Neural cell (in vitro differentiated cells): Measurements from ENCODE around the gene LRBA. TPM values are rescaled to one million over a fixed set of nuclear protein-coding genes. Genes with fewer than 3 reads are reported as not detected.

Experiments used
- H2AFZ ChIP-seq: fragments of 200-600, 300-800 bp; sonication (generic), shearing (Covaris generic); 2 replicates; pipeline ENCODE4 v1.6.0; 2014; ENCODE audit warnings: low read depth, mild to moderate bottlenecking, antibody characterized with exemption, low read length, moderate library complexity
- H3F3A ChIP-seq: fragments of 200-600 bp; shearing (Covaris generic); 2 replicates; pipeline ENCODE4 v1.6.1; 2016; ENCODE audit warnings: mild to moderate bottlenecking, moderate library complexity, mixed read lengths, antibody characterized with exemption, low read length; ENCODE audit not compliant: insufficient read depth, poor library complexity, severe bottlenecking
- H3K27ac ChIP-seq: fragments of 200-600, 300-800 bp; sonication (generic), shearing (Covaris generic); 2 replicates; pipeline ENCODE4 v1.5.1; 2014; ENCODE audit warnings: mild to moderate bottlenecking, low read length, moderate library complexity
- H3K27me3 ChIP-seq: fragments of 300-800, 200-600 bp; sonication (generic), shearing (Covaris generic); 2 replicates; pipeline ENCODE4 v1.6.0; 2014; ENCODE audit warnings: mild to moderate bottlenecking, low read depth, low read length, moderate library complexity; ENCODE audit not compliant: insufficient read depth
- H3K36me3 ChIP-seq: fragments of 300-800, 200-600 bp; sonication (generic), shearing (Covaris generic); 2 replicates; pipeline ENCODE4 v1.5.1; 2014; ENCODE audit warnings: mild to moderate bottlenecking, antibody characterized with exemption, low read length, moderate library complexity; ENCODE audit not compliant: insufficient read depth
- H3K4me2 ChIP-seq: fragments of 300-800, 200-600 bp; sonication (generic), shearing (Covaris generic); 2 replicates; pipeline ENCODE4 v1.6.0; 2014; ENCODE audit warnings: mild to moderate bottlenecking, low read length
- H3K4me3 ChIP-seq: fragments of 300-800, 200-600 bp; sonication (generic), shearing (Covaris generic); 2 replicates; pipeline ENCODE4 v1.5.1; 2014; ENCODE audit warnings: mild to moderate bottlenecking, low read length, moderate library complexity
- H3K79me2 ChIP-seq: fragments of 200-600 bp; shearing (Covaris generic); replicated peaks from 2 replicates; pipeline ENCODE4 v1.6.0; 2014; ENCODE audit warnings: mild to moderate bottlenecking, low read length, moderate library complexity; ENCODE audit not compliant: insufficient read depth
- H3K9ac ChIP-seq: fragments of 300-800, 200-600 bp; sonication (generic), shearing (Covaris generic); 2 replicates; pipeline ENCODE4 v1.6.1; 2016; ENCODE audit warnings: mild to moderate bottlenecking, low read length, mixed read lengths
- H3K9me2 ChIP-seq: fragments of 200-600 bp; shearing (Covaris generic); 2 replicates; pipeline ENCODE4 v1.6.1; 2016; ENCODE audit warnings: mild to moderate bottlenecking, low read length, mixed read lengths; ENCODE audit not compliant: insufficient read depth
- H3K9me3 ChIP-seq: fragments of 200-600, 300-800 bp; sonication (generic), shearing (Covaris generic); 2 replicates; pipeline ENCODE4 v1.6.1; 2016; ENCODE audit warnings: mild to moderate bottlenecking, mixed run types, low read length, moderate library complexity, mixed read lengths
- H4K20me1 ChIP-seq: fragments of 200-600 bp; shearing (Covaris generic); 2 replicates; pipeline ENCODE4 v1.6.1; 2016; ENCODE audit warnings: mild to moderate bottlenecking, mixed run types; ENCODE audit not compliant: insufficient read depth
- EP300 ChIP-seq: fragments of 450-650 bp; conservative IDR thresholded peaks from 2 replicates; pipeline ENCODE4 v1.6.1; 2014; ENCODE audit warnings: antibody characterized with exemption, mild to moderate bottlenecking, moderate library complexity; ENCODE audit not compliant: poor library complexity, severe bottlenecking
- EZH2 ChIP-seq: fragments of 200-600, 300-800 bp; shearing (Covaris generic), sonication (generic); IDR thresholded peaks from 2 replicates; pipeline ENCODE4 v1.6.1; 2014; ENCODE audit warnings: antibody characterized with exemption, low read length, borderline replicate concordance, mild to moderate bottlenecking; ENCODE audit not compliant: insufficient read depth, poor library complexity, severe bottlenecking
- MXI1 ChIP-seq: fragments of 450-650 bp; conservative IDR thresholded peaks from 2 replicates; pipeline ENCODE4 v1.6.1; 2014; ENCODE audit warnings: antibody characterized with exemption, mild to moderate bottlenecking; ENCODE audit not compliant: poor library complexity, severe bottlenecking
- POLR2AphosphoS5 ChIP-seq: IDR thresholded peaks from 2 replicates; pipeline ENCODE4 v1.6.1; 2012
- RAD21 ChIP-seq: fragments of 450-650 bp; conservative IDR thresholded peaks from 2 replicates; pipeline ENCODE4 v1.6.1; 2014; ENCODE audit warnings: antibody characterized with exemption, mild to moderate bottlenecking, moderate library complexity
- SMC3 ChIP-seq: fragments of 450-650 bp; conservative IDR thresholded peaks from 2 replicates; pipeline ENCODE4 v1.6.1; 2014; ENCODE audit warnings: antibody characterized with exemption, mild to moderate bottlenecking, moderate library complexity; ENCODE audit not compliant: poor library complexity
- TAF1 ChIP-seq: IDR thresholded peaks from 2 replicates; pipeline ENCODE4 v1.6.1; 2012; ENCODE audit warnings: low read depth
- polyA plus RNA-seq: library from polyadenylated mRNA; depleted of rRNA; stranded (reverse); fragments of >200 nt; gene quantifications from 2 replicates; pipeline ENCODE4 v1.2.3, GENCODE V29; 2014
- TF ChIP-seq, protein P1 (sequence below): IDR thresholded peaks from 2 replicates; pipeline ENCODE4 v1.6.1; 2012; ENCODE audit warnings: borderline replicate concordance
- TF ChIP-seq, protein P2 (sequence below): fragments of 450-650 bp; IDR thresholded peaks from 2 replicates; pipeline ENCODE4 v1.5.1; 2014; ENCODE audit warnings: antibody characterized with exemption, mild to moderate bottlenecking, moderate library complexity; ENCODE audit not compliant: poor library complexity, severe bottlenecking

LRBA gene
- polyA plus RNA-seq, 1 donor from 2014 or later = 7.1 TPM

DNA sequence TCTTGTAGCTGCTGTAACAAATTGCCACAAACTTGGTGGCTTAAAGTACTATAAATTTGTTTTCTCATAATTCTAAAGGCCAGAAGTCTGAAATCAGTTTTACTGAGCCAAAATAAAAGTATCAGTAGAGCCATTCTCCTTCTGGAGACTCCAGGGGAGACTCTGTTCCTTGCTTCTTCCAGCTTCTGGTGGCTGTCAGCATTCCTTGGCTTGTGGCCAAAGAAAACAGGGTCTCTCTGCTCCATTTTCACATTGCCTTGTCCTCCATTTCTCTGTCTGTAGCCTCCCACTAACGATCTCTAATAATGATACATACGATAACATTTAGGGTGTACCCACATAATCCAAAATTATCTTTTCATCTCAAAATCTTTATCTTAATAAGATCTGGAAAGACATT lies 232.8 kb downstream of the LRBA start:
- Histone ChIP-seq H3K4me3 (no peak overlapping the region), H2AFZ (no peak overlapping the region)
- TF ChIP-seq, protein P1, sequence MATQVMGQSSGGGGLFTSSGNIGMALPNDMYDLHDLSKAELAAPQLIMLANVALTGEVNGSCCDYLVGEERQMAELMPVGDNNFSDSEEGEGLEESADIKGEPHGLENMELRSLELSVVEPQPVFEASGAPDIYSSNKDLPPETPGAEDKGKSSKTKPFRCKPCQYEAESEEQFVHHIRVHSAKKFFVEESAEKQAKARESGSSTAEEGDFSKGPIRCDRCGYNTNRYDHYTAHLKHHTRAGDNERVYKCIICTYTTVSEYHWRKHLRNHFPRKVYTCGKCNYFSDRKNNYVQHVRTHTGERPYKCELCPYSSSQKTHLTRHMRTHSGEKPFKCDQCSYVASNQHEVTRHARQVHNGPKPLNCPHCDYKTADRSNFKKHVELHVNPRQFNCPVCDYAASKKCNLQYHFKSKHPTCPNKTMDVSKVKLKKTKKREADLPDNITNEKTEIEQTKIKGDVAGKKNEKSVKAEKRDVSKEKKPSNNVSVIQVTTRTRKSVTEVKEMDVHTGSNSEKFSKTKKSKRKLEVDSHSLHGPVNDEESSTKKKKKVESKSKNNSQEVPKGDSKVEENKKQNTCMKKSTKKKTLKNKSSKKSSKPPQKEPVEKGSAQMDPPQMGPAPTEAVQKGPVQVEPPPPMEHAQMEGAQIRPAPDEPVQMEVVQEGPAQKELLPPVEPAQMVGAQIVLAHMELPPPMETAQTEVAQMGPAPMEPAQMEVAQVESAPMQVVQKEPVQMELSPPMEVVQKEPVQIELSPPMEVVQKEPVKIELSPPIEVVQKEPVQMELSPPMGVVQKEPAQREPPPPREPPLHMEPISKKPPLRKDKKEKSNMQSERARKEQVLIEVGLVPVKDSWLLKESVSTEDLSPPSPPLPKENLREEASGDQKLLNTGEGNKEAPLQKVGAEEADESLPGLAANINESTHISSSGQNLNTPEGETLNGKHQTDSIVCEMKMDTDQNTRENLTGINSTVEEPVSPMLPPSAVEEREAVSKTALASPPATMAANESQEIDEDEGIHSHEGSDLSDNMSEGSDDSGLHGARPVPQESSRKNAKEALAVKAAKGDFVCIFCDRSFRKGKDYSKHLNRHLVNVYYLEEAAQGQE = no peak
- TF ChIP-seq EP300 = no peak
- TF ChIP-seq SMC3 = no peak
- no peak for TF ChIP-seq RAD21
- TF ChIP-seq POLR2AphosphoS5 = no peak
- TF ChIP-seq MXI1 = no peak
- TF ChIP-seq, protein P2, sequence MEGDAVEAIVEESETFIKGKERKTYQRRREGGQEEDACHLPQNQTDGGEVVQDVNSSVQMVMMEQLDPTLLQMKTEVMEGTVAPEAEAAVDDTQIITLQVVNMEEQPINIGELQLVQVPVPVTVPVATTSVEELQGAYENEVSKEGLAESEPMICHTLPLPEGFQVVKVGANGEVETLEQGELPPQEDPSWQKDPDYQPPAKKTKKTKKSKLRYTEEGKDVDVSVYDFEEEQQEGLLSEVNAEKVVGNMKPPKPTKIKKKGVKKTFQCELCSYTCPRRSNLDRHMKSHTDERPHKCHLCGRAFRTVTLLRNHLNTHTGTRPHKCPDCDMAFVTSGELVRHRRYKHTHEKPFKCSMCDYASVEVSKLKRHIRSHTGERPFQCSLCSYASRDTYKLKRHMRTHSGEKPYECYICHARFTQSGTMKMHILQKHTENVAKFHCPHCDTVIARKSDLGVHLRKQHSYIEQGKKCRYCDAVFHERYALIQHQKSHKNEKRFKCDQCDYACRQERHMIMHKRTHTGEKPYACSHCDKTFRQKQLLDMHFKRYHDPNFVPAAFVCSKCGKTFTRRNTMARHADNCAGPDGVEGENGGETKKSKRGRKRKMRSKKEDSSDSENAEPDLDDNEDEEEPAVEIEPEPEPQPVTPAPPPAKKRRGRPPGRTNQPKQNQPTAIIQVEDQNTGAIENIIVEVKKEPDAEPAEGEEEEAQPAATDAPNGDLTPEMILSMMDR = no peak
- TF ChIP-seq TAF1 = no peak
- no peak for TF ChIP-seq EZH2

DNA sequence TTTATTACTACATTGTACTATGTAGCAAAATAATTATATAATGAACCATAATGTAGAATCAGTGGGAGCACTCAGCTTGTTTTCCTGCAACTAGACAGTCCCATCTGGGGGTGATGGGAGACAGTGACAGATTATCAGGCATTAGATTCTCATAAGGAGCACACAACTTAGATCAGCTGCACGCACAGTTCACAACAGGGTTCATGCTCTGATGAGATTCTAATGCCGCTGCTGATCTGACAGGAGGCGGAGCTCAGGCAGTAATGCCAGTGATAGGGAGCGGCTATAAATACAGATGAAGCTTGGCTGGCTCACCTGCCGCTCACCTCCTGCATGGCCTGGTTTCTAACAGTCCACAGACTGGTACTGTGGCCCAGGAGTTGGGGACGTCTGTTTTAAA lies 233.9 kb downstream of the LRBA start:
- no peaks in the 10 kb centered on the region for H3K27me3 ChIP-seq
- H3K27ac ChIP-seq = no peak overlapping the region
- no peaks in the 10 kb centered on the region for H3K9me2 ChIP-seq
- H3K4me2 ChIP-seq = no peak overlapping the region
- TF ChIP-seq MXI1 = no peak
- no peak overlapping the region for H3K4me3 ChIP-seq
- H3K9ac ChIP-seq = no peak overlapping the region
- no peaks in the 10 kb centered on the region for H3F3A ChIP-seq
- no peaks in the 10 kb centered on the region for H3K79me2 ChIP-seq
- no peaks in the 10 kb centered on the region for H3K36me3 ChIP-seq
- no peak overlapping the region for H2AFZ ChIP-seq
- no peaks in the 10 kb centered on the region for H3K9me3 ChIP-seq
- no peaks in the 10 kb centered on the region for H4K20me1 ChIP-seq

More for the DNA sequence above, 232.8 kb downstream of the LRBA start:
- Histone ChIP-seq H3K27ac (no peak overlapping the region), H3K79me2 (no peaks in the 10 kb centered on the region), H3K9me2 (no peaks in the 10 kb centered on the region), H3F3A (no peaks in the 10 kb centered on the region), H4K20me1 (no peaks in the 10 kb centered on the region), H3K36me3 (no peaks in the 10 kb centered on the region), H3K4me2 (no peak overlapping the region), H3K9ac (no peak overlapping the region), H3K27me3 (no peaks in the 10 kb centered on the region), H3K9me3 (no peaks in the 10 kb centered on the region)

DNA sequence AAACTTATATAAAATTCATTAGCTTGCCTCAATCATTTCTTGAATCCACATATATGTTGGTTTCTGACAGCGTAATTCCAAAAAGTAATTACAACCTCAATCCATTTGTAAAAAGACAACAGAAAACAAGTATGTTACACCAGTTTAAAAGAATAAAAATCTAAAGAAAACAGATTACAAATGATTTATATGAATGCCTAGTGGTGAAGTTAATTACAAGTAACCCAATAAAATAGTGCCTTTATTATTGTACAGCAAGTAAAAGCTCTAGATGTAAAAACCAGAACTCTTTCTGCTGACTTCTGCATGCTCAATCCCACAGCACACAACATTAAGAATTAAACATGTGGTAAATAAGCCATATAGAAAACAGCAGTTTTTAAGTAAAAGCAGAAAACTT lies 235.4 kb downstream of the LRBA start:
- Histone ChIP-seq H3F3A (no peaks in the 10 kb centered on the region), H2AFZ (no peak overlapping the region), H3K9me2 (no peaks in the 10 kb centered on the region), H3K4me3 (no peak overlapping the region), H3K79me2 (no peaks in the 10 kb centered on the region), H3K27ac (no peak overlapping the region), H4K20me1 (no peaks in the 10 kb centered on the region), H3K9ac (no peak overlapping the region), H3K36me3 (no peaks in the 10 kb centered on the region), H3K27me3 (no peaks in the 10 kb centered on the region), H3K4me2 (no peak overlapping the region), H3K9me3 (no peaks in the 10 kb centered on the region)
- no peak for TF ChIP-seq RAD21
- TF ChIP-seq EZH2 = no peak
- no peak for TF ChIP-seq SMC3
- TF ChIP-seq EP300 = no peak
- no peak for TF ChIP-seq POLR2AphosphoS5
- TF ChIP-seq MXI1 = no peak
- TF ChIP-seq, protein P2 = no peak
- no peak for TF ChIP-seq TAF1
- TF ChIP-seq, protein P1 = no peak
